Measurements from ENCODE around the gene MYO1D. TPM values are rescaled to one million over a fixed set of nuclear protein-coding genes. Genes with fewer than 3 reads are reported as not detected.

Gene MYO1D
- total and polyA plus RNA-seq, 8 donors = 16.7 to 43.0 (median 29.4) TPM

DNA sequence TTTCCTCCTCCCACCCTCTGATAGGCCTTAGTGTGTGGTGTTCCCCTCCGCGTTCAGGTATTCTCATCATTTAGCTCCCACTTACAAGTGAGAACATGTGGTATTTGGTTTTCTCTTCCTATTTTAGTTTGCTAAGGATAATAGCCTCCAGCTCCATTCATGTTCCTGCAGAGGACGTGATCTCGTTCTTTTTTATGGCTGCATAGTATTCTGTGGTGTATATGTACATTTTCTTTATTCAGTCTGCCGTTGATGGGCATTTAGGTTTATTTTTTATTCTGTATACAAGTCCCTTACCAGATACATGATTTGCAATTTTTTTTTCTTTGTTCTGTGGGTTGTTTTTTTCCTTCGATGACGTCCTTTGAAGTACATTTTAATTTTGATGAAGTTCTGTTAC lies 409.0 kb downstream of the MYO1D start:
- H3K27me3 ChIP-seq = no peaks in the 10 kb centered on the region
- peaks cover 0 to 4% (median 0%) of the 10 kb centered on the region in 3 donors for H3K4me1 ChIP-seq
- FAIRE-seq = no peak
- no peak for TF ChIP-seq CTCF (IDR thresholded peaks at IDR 0.05)
- intact Hi-C loops (cut with DNase I) = no loop called here
- no peaks in the 10 kb centered on the region for H3K9me3 ChIP-seq
- no peak for DNase-seq
- H3K4me3 ChIP-seq = no peak overlapping the region
- ATAC-seq = no peak
- peaks cover 0 to 46% (median 3%) of the 10 kb centered on the region in 3 donors for H3K36me3 ChIP-seq
- WGBS, 2 donors = 98 to 99% methylated on average over 7 of the region's 7 CpGs
- no peak overlapping the region for H3K27ac ChIP-seq

DNA sequence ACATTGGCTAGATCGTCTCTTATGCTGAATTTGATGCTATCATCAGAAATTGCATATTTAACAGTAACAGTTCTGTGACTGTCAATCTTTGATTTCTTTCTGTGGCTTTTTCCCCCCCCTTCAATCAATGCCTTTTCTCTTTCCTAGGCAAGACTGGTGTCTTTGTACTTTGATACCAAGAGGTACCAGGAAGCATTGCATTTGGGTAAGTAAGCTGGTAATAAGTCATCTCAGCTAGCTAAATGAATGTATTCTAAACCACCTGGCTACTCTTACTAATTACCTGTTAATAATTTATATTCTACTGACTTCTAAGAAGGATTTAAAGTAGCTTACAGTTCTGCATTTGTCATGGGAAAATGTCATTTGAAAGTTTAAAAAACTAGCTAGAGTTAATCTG lies 412.6 kb downstream of the MYO1D start:
- ATAC-seq (peak in 3 of 4 donors; percentile 20 to 46 (median 25)), FAIRE-seq (no peak), DNase-seq (no peak)
- WGBS, 2 donors = 58 to 68% methylated on average over 1 of the region's 1 CpG
- Histone ChIP-seq H3K9me3 (no peaks in the 10 kb centered on the region), H3K27me3 (no peaks in the 10 kb centered on the region), H3K36me3 (peaks cover 0 to 43% (median 3%) of the 10 kb centered on the region in 3 donors), H3K27ac (peak overlapping the region in 1 of 4 donors; percentile 42), H3K4me3 (no peak overlapping the region), H3K4me1 (peaks cover 0 to 7% (median 0%) of the 10 kb centered on the region in 3 donors)
- TF ChIP-seq CTCF (IDR thresholded peaks at IDR 0.05) = no peak
- intact Hi-C loops (cut with DNase I) = no loop called here

- TF ChIP-seq CTCF (IDR thresholded peaks at IDR 0.05) = no peak
- H3K27ac ChIP-seq = peak overlapping the region in 1 of 4 donors; percentile 34
- intact Hi-C loops (cut with DNase I) = no loop called here
- 58 to 68% methylated on average over 3 of the region's 3 CpGs for WGBS, 2 donors
- no peak overlapping the region for H3K4me3 ChIP-seq
- peak in 3 of 4 donors; percentile 32 to 69 (median 63) for ATAC-seq
- peaks cover 0 to 43% (median 3%) of the 10 kb centered on the region in 3 donors for H3K36me3 ChIP-seq
- no peak for DNase-seq
- H3K9me3 ChIP-seq = no peaks in the 10 kb centered on the region
- no peak for FAIRE-seq
- no peaks in the 10 kb centered on the region for H3K27me3 ChIP-seq
- H3K4me1 ChIP-seq = peaks cover 0 to 7% (median 0%) of the 10 kb centered on the region in 3 donors
Observed at GRCh38 chr17:32463304-32463703, 413.6 kb downstream of the MYO1D start.

GRCh38 chr17:32461853-32462617 lies 414.9 kb downstream of the MYO1D start:
- Histone ChIP-seq H3K4me3 (no peak overlapping the region), H3K36me3 (peaks cover 0 to 51% (median 0%) of the 10 kb centered on the region in 3 donors), H3K27ac (peak overlapping the region in 1 of 4 donors; percentile 34), H3K9me3 (no peaks in the 10 kb centered on the region), H3K4me1 (peaks cover 0 to 7% (median 0%) of the 10 kb centered on the region in 3 donors), H3K27me3 (no peaks in the 10 kb centered on the region)
- DNase-seq (peak in 4 of 6 donors; percentile 33 to 49 (median 38)), FAIRE-seq (no peak), ATAC-seq (peak; percentile 67 to 88 (median 80))
- TF ChIP-seq CTCF (IDR thresholded peaks at IDR 0.05) = peak; percentile 21 to 44 (median 27)
- 35 to 52% methylated on average over 1 of the region's 1 CpG for WGBS, 2 donors
- intact Hi-C loops (cut with DNase I) = no loop called here

DNA sequence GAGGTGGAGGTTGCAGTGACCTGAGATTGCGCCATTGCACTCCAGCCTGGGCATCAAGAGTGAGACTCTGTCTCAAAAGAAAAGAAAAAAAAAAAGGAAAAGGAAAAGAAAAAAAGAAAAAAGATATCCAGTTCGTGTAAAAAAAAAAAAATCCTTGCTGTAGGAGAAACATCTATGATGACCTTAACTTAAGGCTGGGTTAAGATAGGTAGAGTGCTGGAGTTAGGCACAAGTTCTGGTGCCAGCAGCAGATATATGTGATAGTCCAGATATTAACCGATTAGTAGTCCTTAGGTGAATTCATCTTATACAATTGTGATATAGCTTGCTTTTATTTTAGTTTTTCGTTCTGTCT lies 415.4 kb downstream of the MYO1D start:
- intact Hi-C loops (cut with DNase I) = no loop called here
- peak in 2 of 4 donors; percentile 17 to 24 for ATAC-seq
- Histone ChIP-seq H3K4me1 (peaks cover 0 to 7% (median 0%) of the 10 kb centered on the region in 3 donors), H3K27me3 (no peaks in the 10 kb centered on the region), H3K36me3 (peaks cover 0 to 55% (median 0%) of the 10 kb centered on the region in 3 donors), H3K27ac (no peak overlapping the region), H3K4me3 (no peak overlapping the region), H3K9me3 (no peaks in the 10 kb centered on the region)
- no peak for DNase-seq
- no peak for TF ChIP-seq CTCF (IDR thresholded peaks at IDR 0.05)
- WGBS, 2 donors = 60 to 70% methylated on average over 4 of the region's 4 CpGs
- FAIRE-seq = no peak

Data from pancreas (tissue), 10 donors.